Measurements from ENCODE around the gene MAMDC2.

MAMDC2 gene

DNA sequence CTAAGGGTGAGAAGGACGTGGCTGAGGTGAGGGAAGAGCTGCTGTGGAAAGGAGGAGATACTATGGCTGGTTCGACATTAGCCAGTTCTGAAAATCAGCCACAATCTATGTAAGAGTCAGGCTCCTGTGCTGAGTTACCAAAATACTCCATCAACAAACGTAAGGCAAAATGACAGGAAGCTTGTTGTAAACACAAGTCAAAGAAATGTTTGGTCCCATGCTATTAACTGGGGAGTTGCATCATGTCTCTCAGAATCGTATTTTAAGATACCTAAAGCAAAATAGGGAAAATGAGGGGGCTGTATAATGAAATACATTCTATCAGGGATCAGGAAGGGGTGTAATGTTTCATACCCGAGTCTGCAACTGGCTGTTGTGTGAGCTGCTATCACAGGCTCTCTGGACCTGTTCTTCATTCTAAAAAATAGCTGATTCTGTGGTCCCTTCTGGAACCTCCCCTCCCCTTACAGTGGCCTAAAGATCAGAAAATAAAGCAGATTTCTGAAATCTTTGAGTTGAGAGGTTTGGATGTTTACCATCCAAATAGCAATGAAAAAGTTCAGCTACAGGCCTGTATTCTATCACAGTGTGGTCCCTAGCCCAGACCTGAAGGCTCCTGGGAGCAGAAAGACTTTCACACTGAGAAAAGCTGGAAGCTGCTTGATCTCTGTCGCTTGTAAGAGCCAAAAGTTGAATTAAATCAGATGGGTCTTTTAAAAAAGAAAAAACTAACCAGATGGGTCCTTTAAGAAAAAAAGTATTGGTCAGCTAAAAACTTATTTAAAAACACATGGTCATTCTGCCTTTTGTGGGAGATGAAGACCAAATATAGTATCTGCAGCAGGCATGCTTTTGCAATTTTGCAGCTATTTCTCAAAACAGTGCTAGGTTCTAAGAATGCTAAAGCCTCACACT is 117.3 kb downstream of the MAMDC2 start:
- DNase-seq (ENCODE audit: extremely low read depth, insufficient read length), result no peak
- H3K36me3 ChIP-seq (ENCODE audit: control insufficient read depth, insufficient read depth, low read length), result no peaks in the 10 kb centered on the region
- H3K4me3 ChIP-seq (replicated peaks; ENCODE audit: low read depth, low read length), result no peak overlapping the region
- H3K27me3 ChIP-seq (replicated peaks; ENCODE audit: control insufficient read depth, insufficient read depth, low read length), result no peaks in the 10 kb centered on the region; the same call in 1 of the 2 replicates
- TF ChIP-seq CTCF (IDR thresholded peaks at IDR 0.05; ENCODE audit: insufficient read depth, low read length, poor library complexity, severe bottlenecking), result no peak

DNA sequence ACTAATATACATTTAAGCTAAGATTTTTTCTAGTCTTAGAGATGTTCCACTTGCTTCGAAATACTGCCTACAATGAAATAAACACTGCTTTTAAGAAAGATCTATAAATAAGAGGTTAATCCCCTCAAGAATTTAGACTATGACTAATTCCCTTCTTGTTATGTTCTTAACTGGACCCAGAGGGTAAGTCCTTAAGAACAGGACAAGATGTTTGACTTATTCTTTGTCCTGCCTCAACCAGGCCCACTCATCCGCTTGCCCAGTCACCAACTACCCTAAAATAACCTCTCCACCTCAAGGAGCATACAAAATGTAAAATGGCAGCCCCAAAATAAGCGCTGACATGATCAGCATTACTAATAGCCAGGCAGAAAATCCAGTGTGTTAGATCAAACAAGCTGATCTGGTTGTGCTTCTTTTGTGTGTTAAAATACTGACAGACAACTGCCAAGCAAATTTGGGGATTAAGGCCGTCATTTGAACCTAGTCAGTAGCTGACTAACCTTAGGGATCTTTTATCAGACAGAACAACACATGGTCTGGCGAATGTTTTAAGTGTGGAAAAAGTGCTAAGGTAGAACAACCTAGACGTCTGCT is 121.5 kb downstream of the MAMDC2 start:
- no peak overlapping the region for H3K4me3 ChIP-seq (replicated peaks; ENCODE audit: low read depth, low read length)
- TF ChIP-seq CTCF (IDR thresholded peaks at IDR 0.05; ENCODE audit: insufficient read depth, low read length, poor library complexity, severe bottlenecking), result no peak
- no peak for DNase-seq (ENCODE audit: extremely low read depth, insufficient read length)
- no peaks in the 10 kb centered on the region for H3K36me3 ChIP-seq (ENCODE audit: control insufficient read depth, insufficient read depth, low read length)
- no peaks in the 10 kb centered on the region for H3K27me3 ChIP-seq (replicated peaks; ENCODE audit: control insufficient read depth, insufficient read depth, low read length)

DNA sequence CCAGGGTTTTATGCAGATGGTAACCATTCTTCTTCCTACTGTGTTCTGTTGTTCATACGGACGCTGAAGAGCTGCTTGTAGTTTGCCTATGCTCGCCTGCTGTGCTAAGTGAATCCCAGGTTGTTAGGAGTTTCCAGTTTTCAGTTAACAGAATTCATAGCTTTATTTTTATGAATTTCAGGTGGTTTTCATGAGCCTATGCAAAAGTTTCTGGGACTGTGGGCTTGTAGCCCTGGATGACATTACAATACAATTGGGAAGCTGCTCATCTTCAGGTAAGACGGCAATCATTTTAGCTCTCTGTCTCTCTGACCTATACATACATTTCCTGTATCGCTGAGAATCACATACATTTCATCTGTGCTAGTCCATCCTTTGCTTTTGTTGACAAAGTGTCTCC is 124.9 kb downstream of the MAMDC2 start:
- Histone ChIP-seq H3K4me3 (replicated peaks; ENCODE audit: low read depth, low read length) (no peak overlapping the region), H3K36me3 (ENCODE audit: control insufficient read depth, insufficient read depth, low read length) (no peaks in the 10 kb centered on the region), H3K27me3 (replicated peaks; ENCODE audit: control insufficient read depth, insufficient read depth, low read length) (no peaks in the 10 kb centered on the region)
- no peak for DNase-seq (ENCODE audit: extremely low read depth, insufficient read length)
- TF ChIP-seq CTCF (IDR thresholded peaks at IDR 0.05; ENCODE audit: insufficient read depth, low read length, poor library complexity, severe bottlenecking), result no peak

- Histone ChIP-seq H3K4me3 (replicated peaks; ENCODE audit: low read depth, low read length) (no peak overlapping the region), H3K36me3 (ENCODE audit: control insufficient read depth, insufficient read depth, low read length) (no peaks in the 10 kb centered on the region), H3K27me3 (replicated peaks; ENCODE audit: control insufficient read depth, insufficient read depth, low read length) (no peaks in the 10 kb centered on the region)
- TF ChIP-seq CTCF (IDR thresholded peaks at IDR 0.05; ENCODE audit: insufficient read depth, low read length, poor library complexity, severe bottlenecking), result no peak
- DNase-seq (ENCODE audit: extremely low read depth, insufficient read length), result no peak
Observed at GRCh38 chr9:70169222-70169621, 125.6 kb downstream of the MAMDC2 start.

DNA sequence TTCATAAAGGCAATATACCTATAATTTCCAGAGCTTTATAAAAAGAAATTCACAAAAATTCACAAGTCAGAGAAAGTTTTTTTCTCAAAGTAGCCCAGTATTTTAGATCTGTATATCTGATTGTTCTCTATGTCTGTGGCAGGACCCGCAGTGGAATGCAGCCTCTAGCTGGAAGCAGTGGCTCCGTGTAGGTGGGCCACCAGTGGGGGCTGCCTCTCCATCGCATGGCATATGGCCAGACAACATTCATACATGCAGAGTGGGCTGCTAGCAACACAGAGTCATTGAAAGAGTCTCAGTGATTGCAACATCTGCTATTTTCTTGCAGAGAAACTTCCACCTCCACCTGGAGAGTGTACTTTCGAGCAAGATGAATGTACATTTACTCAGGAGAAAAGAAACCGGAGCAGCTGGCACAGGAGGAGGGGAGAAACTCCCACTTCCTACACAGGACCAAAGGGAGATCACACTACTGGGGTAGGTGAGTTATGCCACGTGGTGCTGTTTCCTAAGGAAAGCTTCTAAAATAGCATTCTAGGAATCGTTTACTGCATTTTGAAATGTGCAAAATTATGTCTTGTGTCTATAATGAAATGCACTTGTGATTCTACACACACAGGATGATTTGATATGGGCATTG is 126.6 kb downstream of the MAMDC2 start:
- no peak for TF ChIP-seq CTCF (IDR thresholded peaks at IDR 0.05; ENCODE audit: insufficient read depth, low read length, poor library complexity, severe bottlenecking)
- H3K4me3 ChIP-seq (replicated peaks; ENCODE audit: low read depth, low read length), result no peak overlapping the region
- no peak for DNase-seq (ENCODE audit: extremely low read depth, insufficient read length)

More for the DNA sequence above, 126.6 kb downstream of the MAMDC2 start:
- Histone ChIP-seq H3K27me3 (replicated peaks; ENCODE audit: control insufficient read depth, insufficient read depth, low read length) (no peaks in the 10 kb centered on the region), H3K36me3 (ENCODE audit: control insufficient read depth, insufficient read depth, low read length) (no peaks in the 10 kb centered on the region)
